Superior temporal gyrus (tissue), 1 donor: ENCODE results near the gene CORO2B.

ENCODE experiments used
- DNase-seq: peaks from one replicate; pipeline ENCODE4 v3.0.0-alpha.2; 2016; ENCODE audit errors: extremely low spot score

Gene CORO2B

GRCh38 chr15:68572309-68572708 is 6.5 kb upstream of the CORO2B start:
- DNase-seq = no peak

- DNase-seq = no peak
Measured at GRCh38 chr15:68572921-68573320, 5.9 kb upstream of the CORO2B start.

- no peak for DNase-seq
Measured at GRCh38 chr15:68574046-68574445, 4.7 kb upstream of the CORO2B start.

- DNase-seq = no peak
Measured at GRCh38 chr15:68574629-68575028, 4.2 kb upstream of the CORO2B start.

GRCh38 chr15:68576235-68576892 is 2.4 kb upstream of the CORO2B start:
- no peak for DNase-seq

GRCh38 chr15:68578175-68578979 is 416 bp upstream of the CORO2B start:
- DNase-seq = peak; percentile 83

- peak; percentile 61 for DNase-seq
Measured at GRCh38 chr15:68580026-68580882, 1.5 kb downstream of the CORO2B start.

- DNase-seq = peak; percentile 39
Measured at GRCh38 chr15:68580883-68581155, 2.0 kb downstream of the CORO2B start.

GRCh38 chr15:68581725-68582124 is 2.9 kb downstream of the CORO2B start:
- no peak for DNase-seq

GRCh38 chr15:68582236-68582635 is 3.4 kb downstream of the CORO2B start:
- peak; percentile 26 for DNase-seq

- peak; percentile 26 for DNase-seq
Measured at GRCh38 chr15:68582864-68583263, 4.1 kb downstream of the CORO2B start.

- peak; percentile 12 for DNase-seq
Measured at GRCh38 chr15:68583321-68583720, 4.5 kb downstream of the CORO2B start.

- peak; percentile 55 for DNase-seq
Measured at GRCh38 chr15:68583936-68584755, 5.4 kb downstream of the CORO2B start.

GRCh38 chr15:68584756-68585573 is 6.2 kb downstream of the CORO2B start:
- no peak for DNase-seq

GRCh38 chr15:68585574-68586273 is 6.9 kb downstream of the CORO2B start:
- peak; percentile 80 for DNase-seq

- DNase-seq = peak; percentile 23
Measured at GRCh38 chr15:68586274-68586961, 7.6 kb downstream of the CORO2B start.

GRCh38 chr15:68587769-68588385 is 9.1 kb downstream of the CORO2B start:
- peak; percentile 38 for DNase-seq

GRCh38 chr15:68589053-68589452 is 10.3 kb downstream of the CORO2B start:
- DNase-seq = peak; percentile 54
